ENCODE results near the gene EIF3J.

The EIF3J gene

DNA sequence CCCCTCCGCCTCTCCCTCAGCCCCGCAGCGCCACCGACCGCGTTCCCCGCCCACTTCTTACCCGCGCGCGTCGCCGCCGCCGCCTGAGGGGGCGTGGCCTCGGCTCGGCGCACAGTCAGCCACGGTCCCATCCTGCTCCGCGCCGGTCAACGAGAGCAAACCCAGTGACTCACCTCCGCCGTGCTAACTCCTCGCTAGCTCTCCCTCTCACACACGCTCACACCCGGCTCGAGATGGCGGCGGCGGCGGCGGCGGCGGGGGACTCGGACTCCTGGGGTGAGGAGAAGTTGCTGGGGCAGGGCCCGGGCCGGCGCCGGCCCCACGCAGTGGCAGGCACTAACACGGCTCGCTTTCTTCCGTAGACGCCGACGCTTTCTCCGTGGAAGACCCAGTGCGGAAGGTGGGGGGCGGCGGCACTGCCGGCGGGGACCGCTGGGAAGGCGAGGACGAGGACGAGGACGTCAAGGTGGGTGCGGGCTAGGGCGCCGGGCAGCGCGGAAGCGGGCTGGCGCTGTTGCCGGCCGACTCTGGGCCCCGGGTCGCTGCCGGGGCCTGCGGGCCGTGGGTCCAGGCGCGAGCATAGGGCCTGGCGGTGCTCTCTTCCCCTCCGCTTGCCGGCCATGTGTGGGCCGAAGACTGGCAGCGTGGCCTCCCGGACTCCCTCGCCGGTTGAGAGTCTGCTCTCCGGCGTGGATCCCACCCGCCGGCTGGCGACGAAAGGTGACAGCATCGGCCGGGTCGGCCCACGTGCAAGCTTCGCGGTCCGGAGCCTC lies at the start of gene EIF3J:
Gene EIF3J, plus strand, starts transcription at position 186 of the 773 bp plus-strand sequence. Its CDS starts 48 bp downstream, at position 234.
- H3K27ac ChIP-seq: peak within 1 kb of the TSS; percentile 98
- TF ChIP-seq ZFX (IDR thresholded peaks at IDR 0.05): peak; percentile 98
- no peak for TF ChIP-seq CTCF (conservative IDR thresholded peaks at IDR 0.05)

DNA sequence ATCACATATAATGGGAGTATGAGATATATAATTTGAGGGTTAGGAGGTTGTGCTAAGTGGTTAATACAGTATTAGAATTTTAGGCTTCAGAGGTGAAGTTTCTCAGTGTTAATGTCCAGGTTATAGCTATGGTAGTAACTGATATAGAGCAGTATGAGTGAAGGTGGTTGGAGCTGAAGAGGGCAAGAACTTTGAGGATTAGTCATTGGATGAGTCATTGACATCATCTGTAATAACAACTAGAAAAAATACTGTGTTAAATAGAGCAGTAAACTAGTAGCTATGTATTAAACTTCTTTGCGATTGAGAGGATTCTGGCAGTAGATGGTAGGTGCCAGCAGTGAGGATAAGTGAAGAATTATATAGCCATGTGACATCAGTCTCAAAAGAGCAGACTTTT lies 47.5 kb upstream of the EIF3J start:
- no peak overlapping the region for H3K27ac ChIP-seq
- TF ChIP-seq CTCF (conservative IDR thresholded peaks at IDR 0.05): no peak
- TF ChIP-seq ZFX (IDR thresholded peaks at IDR 0.05): no peak

DNA sequence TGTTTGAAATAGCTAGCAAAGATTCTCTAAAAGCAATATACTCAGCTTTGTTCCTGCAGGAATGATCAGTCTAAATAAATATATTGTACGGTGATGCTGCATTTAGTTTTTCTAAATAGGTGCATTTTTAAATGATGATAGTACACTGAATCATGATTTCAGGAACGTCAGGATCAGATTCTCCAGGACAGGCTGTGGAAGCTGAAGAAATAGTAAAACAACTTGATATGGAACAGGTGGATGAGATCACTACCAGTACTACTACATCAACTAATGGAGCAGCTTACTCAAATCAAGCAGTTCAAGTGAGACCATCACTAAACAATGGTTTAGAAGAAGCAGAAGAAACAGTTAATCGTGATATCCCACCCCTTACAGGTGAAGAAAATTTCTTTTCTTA lies 46.3 kb upstream of the EIF3J start:
- no peak overlapping the region for H3K27ac ChIP-seq
- no peak for TF ChIP-seq CTCF (conservative IDR thresholded peaks at IDR 0.05)
- no peak for TF ChIP-seq ZFX (IDR thresholded peaks at IDR 0.05)

GRCh38 chr15:44492040-44492439 lies 44.9 kb upstream of the EIF3J start:
- TF ChIP-seq ZFX (IDR thresholded peaks at IDR 0.05) (no peak), CTCF (conservative IDR thresholded peaks at IDR 0.05) (no peak)
- no peak overlapping the region for H3K27ac ChIP-seq

DNA sequence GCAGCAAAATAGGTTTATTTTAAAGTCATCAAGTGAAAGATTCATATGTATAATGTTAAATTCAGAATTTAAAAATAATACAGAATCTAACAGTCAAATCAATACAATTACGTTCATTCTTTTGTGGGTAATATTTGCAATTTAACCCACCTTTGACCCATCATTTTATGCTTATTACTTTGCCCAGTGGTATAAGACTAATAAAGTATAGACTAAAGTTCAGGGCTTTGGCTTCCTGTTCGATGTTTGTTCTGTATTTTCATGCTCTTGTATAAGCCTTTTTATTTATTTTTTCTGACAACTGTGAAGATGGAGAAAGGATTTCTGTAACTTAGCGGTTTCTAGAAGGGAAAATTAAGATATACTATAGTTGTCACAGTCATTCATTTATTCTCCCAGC lies 44.3 kb upstream of the EIF3J start:
- no peak for TF ChIP-seq ZFX (IDR thresholded peaks at IDR 0.05)
- no peak for TF ChIP-seq CTCF (conservative IDR thresholded peaks at IDR 0.05)

GRCh38 chr15:44495562-44495961 lies 41.4 kb upstream of the EIF3J start:
- TF ChIP-seq CTCF (conservative IDR thresholded peaks at IDR 0.05) (no peak), ZFX (IDR thresholded peaks at IDR 0.05) (no peak)
- no peak overlapping the region for H3K27ac ChIP-seq

More for the DNA sequence above, 44.3 kb upstream of the EIF3J start:
- H3K27ac ChIP-seq: no peak overlapping the region

GRCh38 chr15:44500555-44500954 lies 36.4 kb upstream of the EIF3J start:
- TF ChIP-seq CTCF (conservative IDR thresholded peaks at IDR 0.05) (no peak), ZFX (IDR thresholded peaks at IDR 0.05) (no peak)
- H3K27ac ChIP-seq: no peak overlapping the region

Data from C4-2B (cell line).